ENCODE measurements around the gene FAM193A. TPM values are rescaled to one million over a fixed set of nuclear protein-coding genes. Genes with fewer than 3 reads are reported as not detected.

The FAM193A gene
- polyA plus RNA-seq, 1 experiment = 5.9 TPM

DNA sequence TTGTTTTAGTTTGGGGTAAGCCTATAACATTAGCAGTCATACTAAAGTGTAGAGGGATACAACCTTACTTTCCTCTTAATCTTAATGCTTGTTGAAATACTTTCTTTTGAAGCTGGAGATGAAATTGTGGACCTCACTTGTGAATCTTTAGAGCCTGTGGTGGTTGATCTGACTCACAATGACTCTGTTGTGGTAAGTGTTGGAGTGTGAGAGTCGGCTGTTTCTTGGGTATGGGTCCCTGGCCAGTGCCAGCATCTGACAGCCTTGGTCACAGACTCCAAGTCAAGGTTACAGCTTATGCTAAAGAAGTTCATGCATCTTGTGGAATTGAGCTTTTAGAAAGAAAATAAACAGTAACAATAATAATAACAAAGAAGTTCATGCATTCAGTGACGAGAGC lies 35.9 kb upstream of the FAM193A start:
- ChIA-PET POLR2A (interaction anchor here (0.6 kb wide), 1 partner anchor 24 kb away, joined by 10 read pairs; no protein-coding TSS in a partner anchor), CTCF (no interaction called here)
- no peak overlapping the region for H3K4me3 ChIP-seq (ENCODE audit: low read depth, low read length)
- no peak for TF ChIP-seq CTCF (IDR thresholded peaks at IDR 0.05; ENCODE audit: insufficient read depth, low read depth, low read length)
- no peaks in the 10 kb centered on the region for H3K27me3 ChIP-seq (ENCODE audit: control insufficient read depth, insufficient read depth, low read length)
- DNase-seq (ENCODE audit: low read depth) = no peak
- peaks cover 22% of the 10 kb centered on the region for H3K36me3 ChIP-seq (ENCODE audit: control insufficient read depth, insufficient read depth, low read length)

DNA sequence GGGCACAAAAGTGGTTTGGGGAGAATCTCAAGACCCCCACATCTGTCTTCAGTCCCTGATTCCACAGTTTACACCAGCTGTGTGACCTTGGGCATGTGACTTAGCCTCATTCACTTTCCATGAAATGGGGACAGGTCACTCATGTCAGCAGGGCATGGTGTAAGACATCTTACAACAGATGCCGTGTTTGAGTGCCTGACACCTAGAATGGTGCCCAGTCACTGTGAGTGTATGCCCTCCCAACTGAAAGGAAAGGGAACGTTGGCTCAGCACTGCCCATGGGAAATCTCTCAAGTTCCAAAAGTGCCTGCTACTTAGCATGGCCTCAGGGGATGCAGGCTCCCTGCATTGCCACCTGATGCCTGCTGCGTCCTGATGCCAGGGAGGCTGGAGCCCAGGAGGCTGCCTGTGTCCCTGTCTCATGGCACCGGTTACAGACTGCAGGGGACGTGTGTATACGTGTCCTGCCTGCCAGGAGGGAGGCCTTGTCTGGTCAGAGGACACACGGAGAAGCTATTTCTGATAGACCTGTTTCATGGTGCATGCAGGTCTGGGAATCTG lies 35.3 kb upstream of the FAM193A start:
- peaks cover 22% of the 10 kb centered on the region for H3K36me3 ChIP-seq (ENCODE audit: control insufficient read depth, insufficient read depth, low read length)

DNA sequence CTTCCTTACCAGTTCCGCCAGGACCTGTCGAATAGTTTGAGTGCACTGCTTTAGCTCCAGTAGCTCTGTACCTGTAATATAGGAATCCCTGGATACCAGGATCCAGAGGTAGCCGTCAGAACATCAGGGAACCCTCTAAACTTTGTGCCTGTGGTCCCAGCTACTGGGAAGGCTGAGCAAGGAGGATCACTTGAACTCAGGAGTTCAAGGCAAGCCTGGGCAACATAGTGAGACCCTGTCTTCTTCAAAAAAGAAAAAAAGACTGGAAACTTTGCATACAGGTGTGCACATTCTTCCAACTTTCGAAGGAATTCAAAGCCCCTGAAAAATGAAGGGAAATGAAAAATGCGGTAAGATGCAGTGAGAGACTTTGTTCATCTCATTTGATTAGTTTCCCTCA lies 32.6 kb upstream of the FAM193A start:
- Histone ChIP-seq H3K4me3 (ENCODE audit: low read depth, low read length) (no peak overlapping the region), H3K27me3 (ENCODE audit: control insufficient read depth, insufficient read depth, low read length) (no peaks in the 10 kb centered on the region), H3K36me3 (ENCODE audit: control insufficient read depth, insufficient read depth, low read length) (peaks cover 19% of the 10 kb centered on the region)
- TF ChIP-seq CTCF (IDR thresholded peaks at IDR 0.05; ENCODE audit: insufficient read depth, low read depth, low read length) = no peak
- ChIA-PET POLR2A (no interaction called here), CTCF (no interaction called here)
- DNase-seq (ENCODE audit: low read depth) = no peak

More for the DNA sequence above, 35.3 kb upstream of the FAM193A start:
- no peak overlapping the region for H3K4me3 ChIP-seq (ENCODE audit: low read depth, low read length)
- no peak for DNase-seq (ENCODE audit: low read depth)
- no peaks in the 10 kb centered on the region for H3K27me3 ChIP-seq (ENCODE audit: control insufficient read depth, insufficient read depth, low read length)
- ChIA-PET CTCF (interaction anchor here (1.2 kb wide), 1 partner anchor 8 kb away, joined by 3 read pairs; no protein-coding TSS in a partner anchor), POLR2A (no interaction called here)
- TF ChIP-seq CTCF (IDR thresholded peaks at IDR 0.05; ENCODE audit: insufficient read depth, low read depth, low read length) = no peak

DNA sequence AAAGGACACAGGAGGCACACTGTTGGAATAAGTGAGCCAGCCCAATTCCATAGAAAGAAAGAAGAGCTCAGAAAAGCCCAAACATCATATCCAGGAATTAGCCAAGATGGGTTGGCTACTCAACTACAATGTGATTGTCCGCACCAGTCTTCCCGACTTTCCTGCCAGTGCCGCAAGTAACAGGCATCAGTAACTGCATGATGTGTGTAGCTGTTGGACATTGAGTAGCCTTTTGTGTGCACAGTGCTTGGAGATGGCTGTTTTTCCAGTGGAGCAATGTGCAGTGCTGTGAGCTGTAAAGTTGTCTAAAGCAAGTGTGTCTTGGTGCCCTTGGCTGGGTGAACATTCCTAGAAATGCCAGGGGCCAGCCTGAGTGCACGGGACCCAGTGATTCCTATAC lies 29.2 kb upstream of the FAM193A start:
- ChIA-PET CTCF (no interaction called here), POLR2A (no interaction called here)
- Histone ChIP-seq H3K4me3 (ENCODE audit: low read depth, low read length) (no peak overlapping the region), H3K36me3 (ENCODE audit: control insufficient read depth, insufficient read depth, low read length) (peaks cover 23% of the 10 kb centered on the region), H3K27me3 (ENCODE audit: control insufficient read depth, insufficient read depth, low read length) (no peaks in the 10 kb centered on the region)
- no peak for DNase-seq (ENCODE audit: low read depth)
- TF ChIP-seq CTCF (IDR thresholded peaks at IDR 0.05; ENCODE audit: insufficient read depth, low read depth, low read length) = no peak

DNA sequence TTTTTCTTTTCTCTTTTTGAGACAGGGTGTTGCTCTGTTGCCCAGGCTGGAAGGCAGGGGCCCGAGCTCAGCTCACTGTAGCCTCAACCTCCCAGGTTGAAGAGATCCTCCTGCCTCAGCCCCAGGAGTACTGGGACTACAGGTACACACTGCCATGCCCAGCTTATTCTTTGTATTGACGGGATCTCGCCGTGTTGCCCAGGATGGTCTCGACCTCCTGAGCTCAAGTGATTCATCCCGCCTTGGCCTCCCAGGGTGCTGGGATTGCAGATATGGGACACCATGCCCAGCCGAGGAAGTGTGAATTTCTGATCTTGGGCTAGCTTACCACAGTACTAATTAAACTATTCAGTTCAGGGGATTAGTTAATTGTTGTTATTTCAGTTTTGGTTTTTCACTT lies 28.6 kb upstream of the FAM193A start:
- CTCF ChIA-PET = interaction anchor here (1.0 to 1.3 kb wide), 2 partner anchors 12 to 288 kb away, joined by 3 read pairs; no protein-coding TSS in a partner anchor
- no peaks in the 10 kb centered on the region for H3K27me3 ChIP-seq (ENCODE audit: control insufficient read depth, insufficient read depth, low read length)
- TF ChIP-seq CTCF (IDR thresholded peaks at IDR 0.05; ENCODE audit: insufficient read depth, low read depth, low read length) = no peak
- POLR2A ChIA-PET = no interaction called here
- DNase-seq (ENCODE audit: low read depth) = no peak
- H3K4me3 ChIP-seq (ENCODE audit: low read depth, low read length) = no peak overlapping the region
- H3K36me3 ChIP-seq (ENCODE audit: control insufficient read depth, insufficient read depth, low read length) = peaks cover 29% of the 10 kb centered on the region
